Body of pancreas (tissue), 4 donors: ENCODE data around the gene VIT.

Experiments used
- POLR2A ChIP-seq, 3 donors: fragments of 450-650 bp; IDR thresholded peaks; one replicate each; pipeline ENCODE4 v1.6.1; 2016; ENCODE audit warnings: antibody characterized with exemption in 3 of 3, mild to moderate bottlenecking in 2 of 3
- TF ChIP-seq, protein P1 (sequence below), 7 experiments: fragments of 450-650 bp in 4 of 7; fragments of 200-600 bp in 3 of 7; sonication (generic) in 3 of 7; IDR thresholded peaks; one replicate each; pipeline ENCODE4 v1.5.1; 2016 to 2019; ENCODE audit warnings: antibody characterized with exemption in 7 of 7

DNA sequence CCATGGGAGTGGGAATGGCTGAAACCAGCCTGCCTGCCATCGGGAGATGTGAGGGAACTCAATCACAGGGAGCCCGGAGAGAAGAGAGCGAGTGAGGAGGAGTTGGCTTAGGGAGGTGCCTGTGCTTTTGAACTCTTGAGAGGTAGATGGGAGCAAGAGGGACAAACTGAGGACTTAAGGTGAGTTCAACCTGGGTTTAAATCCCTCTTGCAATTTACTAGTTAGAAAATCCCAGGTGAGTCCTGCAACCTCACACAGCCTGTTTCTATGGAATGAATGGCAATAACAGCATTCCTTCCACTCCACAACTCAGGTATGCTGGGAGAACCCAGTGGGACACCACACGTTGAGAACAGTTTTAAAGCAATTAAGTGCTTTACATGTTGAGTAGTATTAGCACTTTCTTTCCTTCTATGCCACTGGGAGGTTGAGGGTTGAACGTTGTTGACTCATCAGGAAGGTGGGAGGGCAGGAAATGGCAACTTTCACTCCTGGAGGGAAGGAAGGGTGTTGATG, 57.3 kb downstream of the VIT start:
- no peak for TF ChIP-seq POLR2A (IDR thresholded peaks at IDR 0.05)
- TF ChIP-seq, protein P1, sequence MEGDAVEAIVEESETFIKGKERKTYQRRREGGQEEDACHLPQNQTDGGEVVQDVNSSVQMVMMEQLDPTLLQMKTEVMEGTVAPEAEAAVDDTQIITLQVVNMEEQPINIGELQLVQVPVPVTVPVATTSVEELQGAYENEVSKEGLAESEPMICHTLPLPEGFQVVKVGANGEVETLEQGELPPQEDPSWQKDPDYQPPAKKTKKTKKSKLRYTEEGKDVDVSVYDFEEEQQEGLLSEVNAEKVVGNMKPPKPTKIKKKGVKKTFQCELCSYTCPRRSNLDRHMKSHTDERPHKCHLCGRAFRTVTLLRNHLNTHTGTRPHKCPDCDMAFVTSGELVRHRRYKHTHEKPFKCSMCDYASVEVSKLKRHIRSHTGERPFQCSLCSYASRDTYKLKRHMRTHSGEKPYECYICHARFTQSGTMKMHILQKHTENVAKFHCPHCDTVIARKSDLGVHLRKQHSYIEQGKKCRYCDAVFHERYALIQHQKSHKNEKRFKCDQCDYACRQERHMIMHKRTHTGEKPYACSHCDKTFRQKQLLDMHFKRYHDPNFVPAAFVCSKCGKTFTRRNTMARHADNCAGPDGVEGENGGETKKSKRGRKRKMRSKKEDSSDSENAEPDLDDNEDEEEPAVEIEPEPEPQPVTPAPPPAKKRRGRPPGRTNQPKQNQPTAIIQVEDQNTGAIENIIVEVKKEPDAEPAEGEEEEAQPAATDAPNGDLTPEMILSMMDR (IDR thresholded peaks at IDR 0.05) = no peak
